HUES6 (cell line): ENCODE data around the gene B3GNT4.
"Not testable (repeated sequence)": the region's sequence is repeated elsewhere in the genome, so short reads cannot be mapped to it uniquely, and the experiment has no call there.

ENCODE experiments used
- H3K27ac ChIP-seq: 2 replicates; pipeline ENCODE4 v1.7.0; 2013; ENCODE audit warnings: low read depth, mild to moderate bottlenecking, low read length, inconsistent platforms
- H3K27me3 ChIP-seq: 2 replicates; pipeline ENCODE4 v1.6.1; 2013; ENCODE audit warnings: low read length; ENCODE audit not compliant: control insufficient read depth, insufficient read depth
- H3K36me3 ChIP-seq: 2 replicates; pipeline ENCODE4 v1.6.1; 2013; ENCODE audit warnings: low read length; ENCODE audit not compliant: control insufficient read depth, insufficient read depth
- H3K4me1 ChIP-seq: 2 replicates; pipeline ENCODE4 v1.6.1; 2013; ENCODE audit warnings: low read length; ENCODE audit not compliant: control insufficient read depth, insufficient read depth
- H3K4me3 ChIP-seq: 2 replicates; pipeline ENCODE4 v1.5.1; 2013; ENCODE audit warnings: low read depth, low read length
- H3K9ac ChIP-seq: one replicate; pipeline ENCODE4 v1.6.1; 2013; ENCODE audit warnings: mild to moderate bottlenecking, low read length
- H3K9me3 ChIP-seq: 2 replicates; pipeline ENCODE4 v1.6.1; 2013; ENCODE audit warnings: low read depth, low read length; ENCODE audit not compliant: control insufficient read depth, insufficient read depth

Gene B3GNT4

GRCh38 chr12:122171399-122171798 is 32.1 kb upstream of the B3GNT4 start:
- Histone ChIP-seq H3K9ac (no peak overlapping the region), H3K4me1 (no peaks in the 10 kb centered on the region; the same call in 1 of the 2 replicates), H3K27me3 (no peaks in the 10 kb centered on the region), H3K36me3 (no peaks in the 10 kb centered on the region), H3K4me3 (no peak overlapping the region), H3K9me3 (no peaks in the 10 kb centered on the region), H3K27ac (no peak overlapping the region)

DNA sequence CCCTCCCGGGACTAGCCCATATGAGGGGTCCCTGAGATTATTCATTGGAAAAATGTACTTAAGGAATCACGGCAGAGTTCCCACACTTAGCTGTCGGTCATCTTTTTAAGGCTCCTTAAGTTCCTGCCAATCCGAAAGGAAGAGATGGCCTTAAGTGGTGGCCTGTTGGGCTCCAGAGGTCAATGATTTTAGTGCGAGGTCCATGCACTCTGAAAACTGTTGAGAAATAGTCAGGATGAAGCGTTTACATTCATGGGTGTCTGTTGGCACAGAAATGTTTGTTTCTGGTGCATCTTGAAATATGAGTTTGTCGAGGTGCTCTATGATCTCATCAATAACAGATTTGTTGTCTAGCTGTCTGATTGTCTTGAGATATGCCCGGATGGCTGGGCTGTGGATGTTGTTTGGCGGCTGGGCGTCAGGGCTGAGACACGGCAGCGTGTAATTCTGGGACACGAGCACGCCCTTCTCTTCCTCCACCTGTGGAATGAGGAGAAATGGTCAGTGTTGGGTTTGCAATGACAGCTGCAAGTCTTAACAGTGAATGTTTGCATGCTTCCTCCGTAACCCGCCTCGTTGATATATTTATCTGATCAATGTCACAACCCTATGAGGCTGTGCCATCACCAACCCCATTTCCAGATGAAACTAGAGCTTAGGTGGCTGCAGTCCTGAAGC is 31.1 kb upstream of the B3GNT4 start:
- no peak overlapping the region for H3K27ac ChIP-seq
- H3K36me3 ChIP-seq: no peaks in the 10 kb centered on the region
- no peak overlapping the region for H3K4me3 ChIP-seq
- no peaks in the 10 kb centered on the region for H3K9me3 ChIP-seq
- H3K27me3 ChIP-seq: no peaks in the 10 kb centered on the region
- H3K4me1 ChIP-seq: no peaks in the 10 kb centered on the region
- H3K9ac ChIP-seq: no peak overlapping the region

GRCh38 chr12:122174155-122174845 is 29.2 kb upstream of the B3GNT4 start, which contains the start of gene IL31:
IL31 (minus strand) TSS chr12:122174221; CDS start chr12:122174172, 49 bp downstream.
- Histone ChIP-seq H3K4me1 (no peaks in the 10 kb centered on the region), H3K36me3 (no peaks in the 10 kb centered on the region), H3K9me3 (no peaks in the 10 kb centered on the region), H3K27ac (no peak within 1 kb of the TSS), H3K4me3 (no peak within 1 kb of the TSS), H3K27me3 (no peaks in the 10 kb centered on the region), H3K9ac (no peak within 1 kb of the TSS)

DNA sequence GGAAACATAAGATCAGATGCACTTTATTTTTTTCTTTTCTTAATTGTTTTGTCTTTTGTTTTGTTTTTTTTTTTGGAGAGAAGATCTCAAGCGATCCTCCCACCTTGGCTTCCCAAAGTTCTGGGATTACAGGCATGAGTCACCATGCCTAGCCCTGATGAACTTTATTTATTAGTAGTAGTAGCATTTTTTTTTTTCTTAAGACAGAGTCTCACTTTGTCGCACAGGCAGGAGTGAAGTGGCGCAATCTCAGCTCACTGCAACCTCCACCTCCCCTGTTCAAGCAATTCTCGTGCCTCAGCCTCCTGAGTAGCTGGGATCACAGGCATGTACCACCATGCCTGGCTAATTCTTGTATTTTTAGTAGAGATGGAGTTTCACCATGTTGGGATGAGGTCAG is 27.0 kb upstream of the B3GNT4 start:
- H3K27me3 ChIP-seq, H3K9me3 ChIP-seq, H3K4me1 ChIP-seq, H3K4me3 ChIP-seq, H3K27ac ChIP-seq, H3K36me3 ChIP-seq, H3K9ac ChIP-seq: not testable (repeated sequence)

DNA sequence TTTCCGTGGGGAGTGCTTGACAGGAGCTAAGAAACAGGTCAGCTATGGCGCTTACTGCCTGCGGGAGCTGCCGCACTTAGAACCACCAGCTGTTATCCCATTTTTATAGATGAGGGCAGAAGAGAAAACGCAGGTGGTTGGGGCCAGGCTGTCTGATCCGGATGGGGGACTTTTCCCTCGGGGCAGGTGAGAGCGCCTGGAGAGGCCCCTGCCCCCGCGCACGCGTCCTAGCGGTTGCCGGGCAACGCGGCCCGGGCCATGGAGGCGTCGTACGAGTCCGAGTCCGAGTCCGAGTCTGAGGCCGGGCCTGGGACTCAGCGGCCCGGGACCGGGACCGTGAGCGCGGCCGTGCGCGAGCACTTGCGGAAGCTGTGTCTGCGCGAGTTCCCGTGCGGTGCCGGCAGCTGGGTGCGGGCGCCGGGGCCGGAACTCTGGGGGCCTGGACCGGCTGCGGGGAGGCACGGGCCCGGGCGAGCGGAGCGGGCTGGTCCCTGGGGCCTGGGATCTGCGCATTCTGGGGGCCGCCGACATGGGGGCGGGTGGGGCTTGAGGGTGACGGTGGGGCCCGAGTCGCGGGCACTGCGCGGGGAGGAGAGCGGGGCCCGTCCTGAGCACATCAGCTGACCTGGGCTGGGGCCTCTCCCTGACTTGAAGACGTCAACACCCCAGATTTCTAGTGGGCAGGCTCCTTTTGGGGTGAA is 20.5 kb upstream of the B3GNT4 start, which contains the start of gene LRRC43:
Gene LRRC43 (plus strand): TSS at position 237 of the 701 bp plus-strand sequence. CDS start 22 bp downstream, at position 259.
- Histone ChIP-seq H3K27ac (no peak within 1 kb of the TSS), H3K9me3 (no peaks in the 10 kb centered on the region), H3K4me3 (peak within 1 kb of the TSS; percentile 68), H3K36me3 (no peaks in the 10 kb centered on the region), H3K9ac (no peak within 1 kb of the TSS), H3K27me3 (peaks cover 19% of the 10 kb centered on the region), H3K4me1 (no peaks in the 10 kb centered on the region)

DNA sequence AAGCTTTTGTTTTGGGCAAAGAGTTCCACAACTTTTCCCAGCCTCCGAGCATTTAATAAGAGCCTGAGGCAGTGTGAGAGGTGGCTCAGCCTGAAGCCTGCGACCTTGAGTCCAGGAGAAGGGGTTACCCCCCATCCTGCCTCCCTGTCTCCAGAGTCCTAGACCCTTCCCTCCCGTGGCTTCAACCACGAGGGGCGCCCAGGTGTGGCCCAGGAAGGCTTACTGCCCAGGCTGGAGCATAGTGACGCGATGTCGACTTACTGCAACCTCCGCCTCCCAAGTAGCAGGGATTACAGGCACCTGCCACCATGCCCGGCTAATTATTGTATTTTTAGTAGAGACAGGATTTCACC is 19.9 kb upstream of the B3GNT4 start:
- H3K4me3 ChIP-seq: peak overlapping the region; percentile 68
- H3K27me3 ChIP-seq: peaks cover 19% of the 10 kb centered on the region
- no peak overlapping the region for H3K9ac ChIP-seq
- no peaks in the 10 kb centered on the region for H3K36me3 ChIP-seq
- no peaks in the 10 kb centered on the region for H3K4me1 ChIP-seq
- no peaks in the 10 kb centered on the region for H3K9me3 ChIP-seq
- H3K27ac ChIP-seq: no peak overlapping the region

DNA sequence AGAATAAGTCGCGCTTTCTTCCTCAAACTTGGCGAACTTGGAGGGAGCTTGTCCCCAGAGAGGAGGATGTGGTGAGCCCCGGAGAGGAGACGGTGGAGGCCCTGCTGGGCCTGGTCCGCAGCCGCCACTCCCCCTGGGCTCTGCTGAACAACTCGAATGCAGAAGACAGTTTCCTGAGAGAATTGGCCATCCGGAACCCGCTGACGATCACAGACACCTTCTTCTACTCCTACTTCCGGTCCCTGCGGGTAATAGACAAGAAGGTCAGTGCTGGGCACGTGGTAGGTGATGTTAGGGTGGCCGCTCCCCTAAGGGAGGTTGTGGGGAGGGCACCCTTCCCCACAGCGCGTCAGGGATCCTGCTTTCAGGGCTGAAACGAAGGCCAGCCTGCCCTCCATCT is 19.0 kb upstream of the B3GNT4 start:
- Histone ChIP-seq H3K9ac (no peak overlapping the region), H3K4me3 (no peak overlapping the region), H3K27me3 (peaks cover 19% of the 10 kb centered on the region), H3K36me3 (no peaks in the 10 kb centered on the region), H3K9me3 (no peaks in the 10 kb centered on the region), H3K27ac (no peak overlapping the region), H3K4me1 (no peaks in the 10 kb centered on the region)

GRCh38 chr12:122185079-122185478 is 18.4 kb upstream of the B3GNT4 start:
- no peaks in the 10 kb centered on the region for H3K4me1 ChIP-seq
- H3K9ac ChIP-seq: no peak overlapping the region
- no peak overlapping the region for H3K27ac ChIP-seq
- H3K4me3 ChIP-seq: no peak overlapping the region
- H3K36me3 ChIP-seq: no peaks in the 10 kb centered on the region
- no peaks in the 10 kb centered on the region for H3K9me3 ChIP-seq
- peaks cover 19% of the 10 kb centered on the region for H3K27me3 ChIP-seq

DNA sequence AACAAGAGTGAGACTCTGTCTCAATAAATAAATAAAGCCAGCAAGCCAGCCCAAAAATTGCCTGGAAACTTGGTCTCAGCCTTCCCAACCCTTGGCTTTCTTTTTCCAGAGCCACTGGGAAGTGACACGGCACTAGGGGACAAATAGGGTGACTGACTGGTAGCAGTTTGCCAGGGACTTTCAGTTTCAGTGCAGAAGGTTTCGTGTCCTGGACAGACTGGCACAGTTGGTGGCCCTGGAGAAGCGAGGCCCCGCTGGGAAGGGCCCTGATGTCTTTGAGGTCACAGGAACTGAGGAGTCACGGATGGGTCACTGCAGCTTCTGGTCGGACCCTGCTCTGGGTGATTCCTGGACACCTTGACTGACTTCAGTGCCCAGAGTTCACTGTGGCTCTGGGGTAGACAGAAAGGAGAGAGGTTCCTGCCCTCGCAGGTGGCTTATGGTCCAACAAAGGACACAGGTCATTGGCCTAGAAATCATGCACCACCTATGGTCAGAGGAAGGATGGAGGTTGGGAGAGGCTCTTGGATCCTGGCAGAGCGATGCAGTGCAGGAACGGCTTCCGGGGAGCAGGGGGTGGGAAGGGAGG is 17.9 kb upstream of the B3GNT4 start:
- Histone ChIP-seq H3K36me3 (no peaks in the 10 kb centered on the region), H3K4me3 (no peak overlapping the region), H3K27ac (no peak overlapping the region), H3K27me3 (peaks cover 19% of the 10 kb centered on the region), H3K9me3 (no peaks in the 10 kb centered on the region), H3K4me1 (no peaks in the 10 kb centered on the region), H3K9ac (no peak overlapping the region)

- Histone ChIP-seq H3K9me3 (no peaks in the 10 kb centered on the region), H3K27ac (no peak overlapping the region), H3K36me3 (no peaks in the 10 kb centered on the region), H3K27me3 (peaks cover 19% of the 10 kb centered on the region), H3K4me3 (no peak overlapping the region), H3K9ac (no peak overlapping the region), H3K4me1 (no peaks in the 10 kb centered on the region)
Observed at GRCh38 chr12:122187466-122187865, 16.0 kb upstream of the B3GNT4 start.
